ENCODE measurements around the gene GNAT2. TPM values are rescaled to one million over a fixed set of nuclear protein-coding genes. Genes with fewer than 3 reads are reported as not detected.

Gene GNAT2
- total RNA-seq, 1 experiment from 2014 or later = not detected

- CTCF ChIA-PET = interaction anchor here (0.7 to 3.9 kb wide), 5 partner anchors 17 to 84 kb away, joined by 3 to 24 read pairs (median 10); no protein-coding TSS in a partner anchor
Measured at GRCh38 chr1:109613361-109614147, 5.9 kb downstream of the GNAT2 start.

GRCh38 chr1:109611308-109611990 lies 8.0 kb downstream of the GNAT2 start:
- Mint-ChIP-seq H3K27me3 (ENCODE audit: low read depth) (no peaks in the 10 kb centered on the region), H3K27ac (no peak overlapping the region), H3K4me3 (no peak overlapping the region), H3K9me3 (no peaks in the 10 kb centered on the region), H3K36me3 (no peaks in the 10 kb centered on the region), H3K4me1 (peaks cover 28% of the 10 kb centered on the region)
- no peak for ATAC-seq
- ChIA-PET CTCF (interaction anchor here (0.5 to 3.9 kb wide), 3 partner anchors 19 to 129 kb away, joined by 3 to 24 read pairs (median 10); no protein-coding TSS in a partner anchor), POLR2A (no interaction called here)
- no peak for DNase-seq (ENCODE audit: low spot score)
- TF ChIP-seq ZNF281 (CRISPR knock-in tag; IDR thresholded peaks at IDR 0.05) (no peak), ARID4B (CRISPR knock-in tag; IDR thresholded peaks at IDR 0.05; ENCODE audit: borderline replicate concordance) (no peak), E2F4 (CRISPR knock-in tag; IDR thresholded peaks at IDR 0.05; ENCODE audit: borderline replicate concordance, low read depth) (no peak), NFYB (CRISPR knock-in tag; conservative IDR thresholded peaks at IDR 0.05; ENCODE audit: low read depth) (no peak), IRF1 (CRISPR knock-in tag; IDR thresholded peaks at IDR 0.05) (no peak), RELA (CRISPR knock-in tag; IDR thresholded peaks at IDR 0.05; ENCODE audit: borderline replicate concordance) (no peak), E2F1 (CRISPR knock-in tag; IDR thresholded peaks at IDR 0.05) (no peak), ATF6 (CRISPR knock-in tag; IDR thresholded peaks at IDR 0.05) (no peak), PREB (CRISPR knock-in tag; IDR thresholded peaks at IDR 0.05; ENCODE audit: borderline replicate concordance) (no peak)

More at GRCh38 chr1:109613361-109614147, 5.9 kb downstream of the GNAT2 start:
- Mint-ChIP-seq H3K4me3 (no peak overlapping the region), H3K27ac (no peak overlapping the region), H3K9me3 (no peaks in the 10 kb centered on the region), H3K36me3 (no peaks in the 10 kb centered on the region), H3K4me1 (peaks cover 36% of the 10 kb centered on the region), H3K27me3 (ENCODE audit: low read depth) (no peaks in the 10 kb centered on the region)
- no peak for DNase-seq (ENCODE audit: low spot score)
- ATAC-seq = no peak
- POLR2A ChIA-PET = interaction anchor here (1.9 kb wide), 1 partner anchor 65 kb away, joined by 8 read pairs; the partner anchor contains the start of gene GNAI3
- no peak for TF ChIP-seq ZMAT4 (CRISPR knock-in tag; IDR thresholded peaks at IDR 0.05)
- no peak for TF ChIP-seq ZNF416 (CRISPR knock-in tag; IDR thresholded peaks at IDR 0.05)
- TF ChIP-seq FOXP1 (CRISPR knock-in tag; IDR thresholded peaks at IDR 0.05; ENCODE audit: borderline replicate concordance) = no peak
- no peak for TF ChIP-seq ZNF121 (CRISPR knock-in tag; IDR thresholded peaks at IDR 0.05)
- no peak for TF ChIP-seq OVOL2 (CRISPR knock-in tag; IDR thresholded peaks at IDR 0.05; ENCODE audit: borderline replicate concordance)
- TF ChIP-seq E2F5 (CRISPR knock-in tag; IDR thresholded peaks at IDR 0.05) = no peak
- TF ChIP-seq NR1H2 (CRISPR knock-in tag; IDR thresholded peaks at IDR 0.05) = no peak

All from WTC11 (cell line).